TTC549 (cell line): Measurements from ENCODE around the gene GPR161.
"Not testable (repeated sequence)": the region's sequence is repeated elsewhere in the genome, so short reads cannot be mapped to it uniquely, and the experiment has no call there.

Experiments used
- FAIRE-seq: peaks from 2 replicates; lab custom pipeline; 2012; peaks lifted over from hg19 to GRCh38; lab: Jason Lieb, UNC

GPR161 gene

DNA sequence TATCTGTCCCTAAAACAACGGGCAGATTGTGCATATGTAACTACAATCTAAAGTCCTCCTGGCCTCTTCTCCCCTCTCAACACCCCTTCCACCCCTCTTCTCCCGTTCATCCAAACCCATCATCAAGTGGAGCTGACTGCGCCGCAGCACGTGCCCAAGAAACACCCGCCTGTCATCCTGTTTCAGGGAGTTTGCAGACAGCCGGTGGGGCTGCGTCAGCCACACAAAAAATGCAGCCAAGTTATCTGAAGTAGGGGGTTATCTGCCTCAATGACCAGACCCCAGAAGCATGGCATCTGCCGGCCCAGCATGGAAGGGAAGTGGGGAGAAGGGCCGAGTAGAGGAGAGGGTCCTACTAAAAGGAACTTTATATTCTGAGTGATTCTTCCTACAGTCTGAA is 49.0 kb downstream of the GPR161 start:
- FAIRE-seq: no peak

DNA sequence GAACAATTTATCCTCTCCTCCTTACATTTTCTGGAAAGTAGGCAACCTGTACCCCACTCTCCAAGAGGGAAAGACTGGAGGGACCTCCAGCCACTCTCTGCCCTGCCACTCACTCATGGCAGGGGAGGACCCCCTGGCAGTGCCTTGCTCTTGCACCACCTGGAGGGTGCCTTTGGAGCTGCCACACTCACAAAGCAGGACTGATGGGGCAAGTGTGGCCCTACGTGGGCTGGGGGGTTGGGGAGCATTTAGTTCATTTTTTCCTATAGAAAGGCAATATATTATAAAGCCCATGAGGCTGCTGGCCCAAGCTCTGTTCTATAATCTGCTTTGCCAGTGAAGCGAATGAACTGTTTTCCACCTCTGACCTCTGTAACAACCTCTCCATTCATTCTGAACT is 50.3 kb downstream of the GPR161 start:
- no peak for FAIRE-seq

DNA sequence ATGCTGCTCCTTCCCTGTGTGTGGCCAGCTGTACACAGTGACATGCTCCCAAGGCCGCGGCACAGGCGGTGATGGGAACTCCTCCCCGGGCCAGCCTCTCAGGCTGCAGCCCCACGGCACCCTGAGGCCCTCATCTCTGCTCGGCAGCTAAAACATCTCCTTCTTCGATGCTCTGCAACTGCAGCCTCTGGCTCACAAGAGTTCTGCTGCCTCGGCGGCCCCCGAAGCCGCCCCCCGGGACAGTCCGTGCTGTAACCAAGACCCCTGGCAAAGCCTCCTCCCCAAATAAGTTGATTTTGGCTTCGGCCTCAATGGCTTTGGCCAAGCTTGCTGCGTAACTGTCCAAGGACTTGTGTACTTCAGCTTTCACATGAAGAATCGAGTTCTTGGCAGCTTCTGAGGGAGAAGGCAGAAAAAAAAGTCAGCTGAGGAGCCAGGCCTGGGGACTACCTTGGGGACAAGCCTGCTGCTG is 51.3 kb downstream of the GPR161 start:
- FAIRE-seq: no peak

GRCh38 chr1:168084396-168085231 is 52.1 kb downstream of the GPR161 start:
- FAIRE-seq: no peak

GRCh38 chr1:168083456-168084325 is 53.0 kb downstream of the GPR161 start:
- no peak for FAIRE-seq

DNA sequence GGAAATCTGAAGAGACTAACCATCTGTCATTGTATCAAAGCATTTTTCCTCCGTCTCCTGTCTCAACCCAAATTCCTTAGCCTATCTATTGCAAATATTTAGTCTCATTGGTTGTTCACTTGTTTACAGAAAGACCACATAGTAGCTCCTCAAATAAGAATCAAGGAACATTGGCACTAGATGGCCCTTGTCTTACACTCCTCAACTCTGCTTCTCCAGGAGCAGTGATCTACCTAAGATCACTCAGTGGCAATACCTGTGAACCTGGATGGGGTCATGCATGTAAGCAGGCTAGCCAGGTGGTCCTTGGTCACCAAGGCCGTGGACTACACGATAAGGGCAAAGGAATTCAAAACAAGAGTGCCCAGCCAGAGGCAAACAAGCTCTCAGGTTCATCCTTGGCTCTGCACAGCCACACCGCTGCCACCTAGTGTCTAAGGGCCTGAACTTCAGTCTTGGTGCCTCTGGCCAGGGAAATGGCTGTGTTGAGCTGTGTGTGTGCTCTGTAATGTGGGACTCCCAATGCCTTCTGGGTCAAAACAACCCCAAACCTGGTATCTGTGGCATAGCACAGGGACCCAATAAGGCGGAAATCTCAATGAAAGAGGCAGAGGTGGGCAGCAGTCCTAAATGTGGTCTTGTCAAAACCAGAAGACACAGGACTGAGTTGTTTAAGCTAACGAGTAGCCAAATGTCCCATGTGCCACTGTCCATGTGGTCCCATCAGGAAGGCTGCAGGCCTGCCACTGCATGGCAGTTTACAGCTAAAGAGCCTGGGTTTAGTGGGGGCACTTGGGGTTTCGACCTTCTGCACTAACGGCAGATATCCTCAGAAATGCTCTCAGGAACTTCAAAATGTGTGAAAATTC is 54.5 kb downstream of the GPR161 start:
- peak; percentile 75 for FAIRE-seq

DNA sequence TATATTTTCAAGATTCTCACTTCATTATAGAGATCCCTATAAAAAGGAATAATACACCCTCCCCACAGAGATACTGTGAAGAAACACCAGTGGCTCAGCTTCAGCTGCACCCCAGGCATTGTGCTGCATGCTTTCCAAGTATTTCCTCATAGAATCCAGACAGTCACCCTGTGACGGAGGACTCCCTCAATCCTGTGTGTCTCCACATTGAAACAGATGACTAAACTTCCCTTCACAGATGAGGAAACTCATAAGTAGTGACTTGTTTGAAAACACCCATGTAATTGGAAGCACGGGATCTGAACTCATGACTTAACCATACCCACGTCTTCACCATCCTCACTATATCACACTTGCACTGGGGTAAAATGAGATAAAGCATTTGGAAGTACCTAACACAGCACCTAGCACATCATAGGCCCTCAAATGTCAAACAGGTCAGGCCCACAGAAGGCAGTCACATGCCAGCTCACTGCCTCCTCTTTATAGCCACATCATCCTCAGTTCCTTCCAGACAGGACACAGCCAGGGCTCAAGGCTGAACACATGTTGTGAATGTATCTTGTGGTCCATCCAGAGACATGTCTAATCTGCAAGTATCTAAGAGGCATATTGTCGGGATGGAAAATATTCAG is 55.2 kb downstream of the GPR161 start:
- FAIRE-seq: no peak

DNA sequence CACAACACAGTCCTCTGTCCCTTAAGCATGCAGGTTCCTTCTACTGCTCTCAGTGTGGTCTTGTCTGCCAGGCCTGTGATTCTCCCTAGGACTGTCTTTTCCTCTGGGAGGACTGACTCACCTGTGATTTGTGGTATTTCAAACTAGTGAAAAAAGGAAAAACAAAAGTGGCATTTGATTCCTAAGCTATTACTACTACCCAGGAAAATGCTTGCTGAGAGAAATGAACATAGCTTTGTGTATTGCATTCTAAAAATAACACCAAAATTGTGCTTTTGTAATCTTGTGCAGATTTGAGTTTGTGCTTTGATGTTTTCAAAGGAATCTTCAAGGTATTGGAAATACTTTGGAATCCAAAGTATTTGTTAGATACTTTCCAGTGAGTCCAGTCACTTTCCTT is 57.0 kb downstream of the GPR161 start:
- FAIRE-seq: no peak

GRCh38 chr1:168069384-168069783 is 67.3 kb downstream of the GPR161 start:
- FAIRE-seq: peak; percentile 93

DNA sequence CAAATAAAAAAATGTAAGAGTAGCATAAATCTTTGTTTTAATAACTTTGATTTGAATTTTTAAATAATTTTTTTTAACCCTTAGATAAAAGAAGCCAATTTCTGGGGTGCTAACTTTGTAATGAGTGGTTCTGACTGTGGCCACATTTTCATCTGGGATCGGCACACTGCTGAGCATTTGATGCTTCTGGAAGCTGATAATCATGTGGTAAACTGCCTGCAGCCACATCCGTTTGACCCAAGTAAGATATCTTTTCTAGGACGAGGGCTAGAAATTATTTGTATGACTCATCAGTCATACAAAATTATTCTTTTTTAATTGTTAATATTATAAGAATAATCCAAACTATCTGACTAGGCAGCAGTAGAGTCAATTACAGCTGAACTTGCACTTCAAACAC is 71.2 kb downstream of the GPR161 start:
- FAIRE-seq: peak; percentile 11

DNA sequence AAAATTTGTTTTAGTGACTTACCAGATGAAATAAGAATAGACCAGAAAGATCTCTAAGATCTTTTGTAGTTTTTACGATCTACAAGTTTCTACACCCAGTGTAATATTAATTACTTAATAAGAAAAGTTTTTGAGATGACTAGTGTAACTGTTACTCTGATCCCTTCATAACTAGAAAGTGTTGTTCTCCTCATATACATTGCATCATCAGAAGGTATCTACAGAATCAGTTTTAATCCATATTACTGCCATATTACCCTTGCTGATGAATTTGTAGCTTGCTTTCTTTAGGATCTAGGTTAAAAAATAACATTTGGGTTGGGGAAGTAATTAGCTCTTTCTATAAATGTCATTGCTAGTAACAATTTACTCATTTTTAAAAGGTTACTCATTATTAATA is 72.5 kb downstream of the GPR161 start:
- FAIRE-seq: no peak

GRCh38 chr1:168057921-168058320 is 78.8 kb downstream of the GPR161 start:
- FAIRE-seq: no peak

- FAIRE-seq: no peak
Observed at GRCh38 chr1:168057355-168057754, 79.4 kb downstream of the GPR161 start.

DNA sequence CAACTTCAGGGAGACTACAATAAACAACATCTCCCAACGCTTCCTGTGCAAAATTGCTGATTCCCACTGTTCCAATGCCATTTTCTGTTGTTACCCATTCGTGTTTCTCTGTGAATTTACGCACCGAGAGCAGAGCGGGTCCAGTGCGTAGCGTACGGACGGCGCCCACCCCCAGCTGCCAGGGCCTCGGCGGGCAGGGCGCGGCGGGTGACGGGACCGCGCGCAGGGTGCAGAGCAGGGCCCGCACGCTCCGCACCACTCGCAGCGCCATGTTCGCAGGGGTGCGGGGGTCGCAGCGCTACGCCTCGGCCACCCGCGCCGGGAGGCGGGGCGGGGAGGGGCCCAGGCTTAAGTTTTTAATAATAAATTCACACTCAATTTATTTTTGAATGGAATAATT is 80.6 kb downstream of the GPR161 start:
- FAIRE-seq: not testable (repeated sequence)

- no peak for FAIRE-seq
Observed at GRCh38 chr1:168054117-168054516, 82.6 kb downstream of the GPR161 start.

- no peak for FAIRE-seq
Observed at GRCh38 chr1:168053681-168054080, 83.0 kb downstream of the GPR161 start.

GRCh38 chr1:168050880-168051279 is 85.8 kb downstream of the GPR161 start:
- no peak for FAIRE-seq

GRCh38 chr1:168050307-168050706 is 86.4 kb downstream of the GPR161 start:
- FAIRE-seq: no peak

- FAIRE-seq: no peak
Observed at GRCh38 chr1:168045311-168045710, 91.4 kb downstream of the GPR161 start.

GRCh38 chr1:168042362-168042761 is 94.4 kb downstream of the GPR161 start:
- no peak for FAIRE-seq

GRCh38 chr1:168035345-168035744 is 101.4 kb downstream of the GPR161 start:
- peak; percentile 53 for FAIRE-seq

- no peak for FAIRE-seq
Observed at GRCh38 chr1:168032029-168032428, 104.7 kb downstream of the GPR161 start.
